CD8-positive, alpha-beta memory T cell (primary cell): ENCODE measurements around the gene FAM3D. TPM values are rescaled to one million over a fixed set of nuclear protein-coding genes. Genes with fewer than 3 reads are reported as not detected.
"Not testable (repeated sequence)": the region's sequence is repeated elsewhere in the genome, so short reads cannot be mapped to it uniquely, and the experiment has no call there.

ENCODE experiments used
- CTCF ChIA-PET: fragments of 350-600 bp; sonication (Branson Sonifier 250); formaldehyde crosslinking; loops from one replicate; lab custom pipeline; 2021; ENCODE audit warnings: antibody characterized with exemption; lab: Charles Lee
- POLR2A ChIA-PET: fragments of 350-600 bp; sonication (Branson Sonifier 250); formaldehyde crosslinking; loops from one replicate; lab custom pipeline; 2021; ENCODE audit warnings: antibody characterized with exemption; lab: Charles Lee
- DNase-seq, 5 donors: peaks; one replicate each; pipeline versions ENCODE4 v3.0.0 to v3.0.0-alpha.2; 2020 to 2022; ENCODE audit warnings: mixed read lengths in 1 of 5
- H3K27ac ChIP-seq: one replicate; pipeline ENCODE4 v1.7.0; 2013; ENCODE audit warnings: low read depth, mild to moderate bottlenecking, low read length, moderate library complexity
- H3K27me3 ChIP-seq: 2 replicates; pipeline ENCODE4 v1.7.0; 2013; ENCODE audit warnings: low read length, mild to moderate bottlenecking; ENCODE audit not compliant: insufficient read depth, poor library complexity, severe bottlenecking
- H3K36me3 ChIP-seq: 2 replicates; pipeline ENCODE4 v1.7.0; 2013; ENCODE audit warnings: mild to moderate bottlenecking, low read length, moderate library complexity; ENCODE audit not compliant: insufficient read depth
- H3K4me1 ChIP-seq: 2 replicates; pipeline ENCODE4 v1.7.0; 2013; ENCODE audit warnings: mild to moderate bottlenecking, low read length, moderate library complexity; ENCODE audit not compliant: insufficient read depth
- H3K4me3 ChIP-seq: 2 replicates; pipeline ENCODE4 v1.7.0; 2013; ENCODE audit warnings: mild to moderate bottlenecking, low read length
- H3K9me3 ChIP-seq: 2 replicates; pipeline ENCODE4 v1.7.0; 2013; ENCODE audit warnings: mild to moderate bottlenecking, low read length
- H3K27ac Mint-ChIP-seq, 8 donors: one replicate each; pipeline ENCODE4 v1.8.0; 2020 to 2021; ENCODE audit warnings: mixed read lengths in 8 of 8, mild to moderate bottlenecking in 6 of 8, inconsistent platforms in 3 of 8, moderate library complexity in 3 of 8
- H3K27me3 Mint-ChIP-seq, 2 donors: one replicate each; pipeline ENCODE4 v1.8.0; 2020 to 2021; ENCODE audit warnings: mixed read lengths in 2 of 2, mild to moderate bottlenecking in 1 of 2, moderate library complexity in 1 of 2
- H3K36me3 Mint-ChIP-seq, 3 donors: one replicate each; pipeline ENCODE4 v1.8.0; 2020 to 2021; ENCODE audit warnings: mixed read lengths in 3 of 3, inconsistent platforms in 1 of 3, mild to moderate bottlenecking in 1 of 3
- H3K4me1 Mint-ChIP-seq, 3 donors: one replicate each; pipeline ENCODE4 v1.8.0; 2020 to 2021; ENCODE audit warnings: mixed read lengths in 3 of 3, inconsistent platforms in 1 of 3, mild to moderate bottlenecking in 1 of 3
- H3K4me3 Mint-ChIP-seq, 7 donors: one replicate each; pipeline ENCODE4 v1.8.0; 2020 to 2021; ENCODE audit warnings: mixed read lengths in 7 of 7, mild to moderate bottlenecking in 6 of 7, moderate library complexity in 4 of 7, inconsistent platforms in 2 of 7
- H3K9me3 Mint-ChIP-seq, 5 donors: one replicate each; pipeline ENCODE4 v1.8.0; 2020 to 2022; ENCODE audit warnings: mixed read lengths in 5 of 5, mild to moderate bottlenecking in 3 of 5, moderate library complexity in 2 of 5, inconsistent platforms in 1 of 5
- polyA plus RNA-seq: library from polyadenylated mRNA; unstranded; fragments of 300-500 nt; fragmentation: Illumina TruSeq; gene quantifications from one replicate; pipeline ENCODE4 v1.2.3, GENCODE V29; 2021
- total RNA-seq, 2 experiments: library from RNA; stranded (reverse); gene quantifications; one replicate each; pipeline ENCODE4 v1.2.3, GENCODE V29; 2021

FAM3D gene, protein sequence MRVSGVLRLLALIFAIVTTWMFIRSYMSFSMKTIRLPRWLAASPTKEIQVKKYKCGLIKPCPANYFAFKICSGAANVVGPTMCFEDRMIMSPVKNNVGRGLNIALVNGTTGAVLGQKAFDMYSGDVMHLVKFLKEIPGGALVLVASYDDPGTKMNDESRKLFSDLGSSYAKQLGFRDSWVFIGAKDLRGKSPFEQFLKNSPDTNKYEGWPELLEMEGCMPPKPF
- not detected for total RNA-seq
- polyA plus RNA-seq = not detected

- H3K27me3 ChIP-seq = no peaks in the 10 kb centered on the region
- no peak within 1 kb of the TSS for H3K4me3 ChIP-seq
- H3K27ac ChIP-seq = no peak within 1 kb of the TSS
- Mint-ChIP-seq H3K9me3 (no peaks in the 10 kb centered on the region), H3K27ac (peak within 1 kb of the TSS in 1 of 8 donors; percentile 64), H3K4me1 (no peaks in the 10 kb centered on the region), H3K4me3 (no peak within 1 kb of the TSS), H3K27me3 (peaks cover 2 to 26% of the 10 kb centered on the region in 2 donors), H3K36me3 (no peaks in the 10 kb centered on the region)
- DNase-seq = no peak
- no peaks in the 10 kb centered on the region for H3K4me1 ChIP-seq
- ChIA-PET CTCF (no interaction called here), POLR2A (no interaction called here)
- H3K9me3 ChIP-seq = no peaks in the 10 kb centered on the region
- no peaks in the 10 kb centered on the region for H3K36me3 ChIP-seq
Observed at GRCh38 chr3:58666683-58667082, at the start of gene FAM3D. TSS of gene FAM3D (minus strand) at chr3:58666774. CDS start at chr3:58655563, 11,211 bp downstream.

DNA sequence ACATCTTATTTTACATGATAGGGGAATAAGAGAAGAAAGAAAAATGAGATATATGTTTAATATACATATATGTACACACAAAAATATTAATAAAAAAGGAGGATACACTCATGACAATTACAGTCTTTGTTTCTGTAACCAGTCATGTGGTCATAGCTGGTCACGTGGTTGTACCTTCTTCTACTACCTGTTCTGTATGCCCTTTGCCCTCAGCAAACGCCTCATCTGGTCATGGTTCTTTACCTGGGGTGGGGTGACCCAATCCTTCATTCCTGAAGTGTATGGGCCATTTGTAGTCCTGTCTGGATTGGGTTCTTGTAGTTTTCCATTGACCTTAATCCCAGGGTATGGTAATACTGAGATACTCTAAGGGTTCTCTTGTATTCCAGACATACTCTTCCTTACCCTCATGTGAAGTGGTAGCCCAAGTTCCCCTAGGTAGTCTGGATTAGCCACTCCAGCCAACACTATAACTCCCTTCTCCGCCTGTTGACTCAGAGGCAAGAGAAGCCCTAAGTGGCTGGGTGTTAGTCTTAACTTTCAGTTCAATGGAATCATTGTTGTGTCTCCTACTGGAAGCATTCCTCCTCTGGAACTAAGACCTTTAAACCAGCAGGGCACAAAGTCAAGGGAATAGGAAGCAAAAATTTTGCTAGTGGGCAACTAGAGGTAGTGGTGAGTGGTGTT lies 47.3 kb upstream of the FAM3D start:
- no peaks in the 10 kb centered on the region for H3K4me1 Mint-ChIP-seq
- peaks cover 0 to 3% (median 0%) of the 10 kb centered on the region in 5 donors for H3K9me3 Mint-ChIP-seq
- H3K27me3 Mint-ChIP-seq = peaks cover 0 to 5% of the 10 kb centered on the region in 2 donors
- Histone ChIP-seq H3K4me3 (no peak overlapping the region), H3K36me3 (no peaks in the 10 kb centered on the region), H3K27ac (no peak overlapping the region), H3K4me1 (no peaks in the 10 kb centered on the region), H3K9me3 (no peaks in the 10 kb centered on the region), H3K27me3 (no peaks in the 10 kb centered on the region)
- no peak overlapping the region for H3K27ac Mint-ChIP-seq
- POLR2A ChIA-PET = no interaction called here
- no peak for DNase-seq
- H3K36me3 Mint-ChIP-seq = no peaks in the 10 kb centered on the region
- CTCF ChIA-PET = no interaction called here
- H3K4me3 Mint-ChIP-seq = no peak overlapping the region

DNA sequence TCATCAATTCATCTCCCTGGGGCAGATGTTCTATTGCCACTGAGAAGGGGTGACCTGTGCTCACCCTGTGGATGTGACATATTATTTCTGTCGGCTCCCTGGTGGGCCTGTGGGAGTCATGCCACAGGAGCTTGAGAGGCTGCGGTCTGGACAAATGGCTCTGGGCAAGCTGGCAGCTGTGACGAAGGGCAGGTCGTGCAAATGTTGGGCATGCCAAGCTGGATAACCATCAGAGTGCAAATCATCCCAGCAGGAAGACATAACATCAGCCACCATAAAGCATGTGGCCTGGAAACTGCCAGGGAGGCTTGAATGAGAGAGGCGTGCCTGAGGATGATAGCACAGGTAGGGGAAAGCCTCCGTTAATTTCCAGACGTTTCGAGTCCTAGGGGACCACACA lies 45.3 kb upstream of the FAM3D start:
- Mint-ChIP-seq H3K27me3 (peaks cover 0 to 8% of the 10 kb centered on the region in 2 donors), H3K4me1 (no peaks in the 10 kb centered on the region), H3K4me3 (no peak overlapping the region), H3K27ac (no peak overlapping the region), H3K9me3 (peaks cover 0 to 3% (median 0%) of the 10 kb centered on the region in 5 donors), H3K36me3 (no peaks in the 10 kb centered on the region)
- H3K4me1 ChIP-seq = no peaks in the 10 kb centered on the region
- CTCF ChIA-PET = no interaction called here
- POLR2A ChIA-PET = no interaction called here
- H3K9me3 ChIP-seq = no peaks in the 10 kb centered on the region
- H3K27ac ChIP-seq = no peak overlapping the region
- H3K27me3 ChIP-seq = no peaks in the 10 kb centered on the region
- no peak overlapping the region for H3K4me3 ChIP-seq
- DNase-seq = no peak
- H3K36me3 ChIP-seq = no peaks in the 10 kb centered on the region

DNA sequence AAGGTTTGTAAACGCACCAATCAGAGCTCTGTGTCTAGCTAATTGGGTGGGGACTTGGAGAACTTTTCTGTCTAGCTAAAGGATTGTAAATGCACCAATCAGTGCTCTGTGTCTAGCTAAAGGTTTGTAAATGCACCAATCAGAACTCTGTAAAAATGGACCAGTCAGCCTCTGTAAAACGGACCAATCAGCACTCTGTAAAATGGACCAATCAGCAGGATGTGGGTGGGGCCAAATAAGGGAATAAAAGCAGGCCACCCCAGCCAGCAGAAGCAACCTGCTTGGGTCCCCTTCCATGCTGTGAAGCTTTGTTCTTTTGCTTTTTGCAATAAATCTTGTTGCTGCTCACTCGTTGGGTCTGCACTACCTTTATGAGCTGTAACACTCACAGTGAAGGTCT lies 42.4 kb upstream of the FAM3D start:
- H3K9me3 Mint-ChIP-seq, H3K36me3 ChIP-seq, POLR2A ChIA-PET, H3K36me3 Mint-ChIP-seq, DNase-seq, H3K27ac Mint-ChIP-seq, H3K9me3 ChIP-seq, H3K27ac ChIP-seq, CTCF ChIA-PET, H3K4me3 ChIP-seq, H3K27me3 Mint-ChIP-seq, H3K4me1 Mint-ChIP-seq, H3K4me3 Mint-ChIP-seq, H3K27me3 ChIP-seq, H3K4me1 ChIP-seq: not testable (repeated sequence)

DNA sequence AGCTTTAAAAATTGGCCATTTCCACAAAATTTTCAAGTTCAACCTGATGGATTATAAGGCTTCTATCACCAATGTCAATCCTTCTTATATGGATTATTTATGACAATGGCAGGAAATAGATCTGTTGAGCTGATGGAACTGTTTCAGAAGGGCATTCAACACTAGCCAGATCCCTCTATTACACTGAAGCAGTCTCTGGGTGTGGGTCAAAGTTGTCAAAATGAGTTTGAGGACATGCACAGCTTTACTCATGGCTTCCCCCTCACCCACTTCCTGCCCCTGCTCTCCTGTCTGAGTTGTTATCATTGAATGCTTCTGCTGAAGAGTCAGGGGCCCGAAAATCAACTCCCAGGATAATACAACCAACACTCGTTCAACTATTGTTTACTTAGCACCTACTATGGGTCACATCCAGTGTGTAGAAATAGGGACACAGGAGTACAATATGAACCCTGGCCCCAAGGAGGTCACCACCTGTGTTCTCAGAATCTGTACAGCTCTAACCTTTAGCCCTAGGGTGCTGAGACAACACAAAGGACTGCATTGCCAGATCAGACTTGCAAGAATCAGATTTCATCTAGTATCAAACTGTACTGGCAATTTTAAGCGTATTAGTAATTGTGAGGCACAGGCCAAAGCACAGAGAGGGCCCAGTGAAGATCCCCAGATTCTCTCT lies 41.7 kb upstream of the FAM3D start:
- H3K27me3 Mint-ChIP-seq = peaks cover 0 to 8% of the 10 kb centered on the region in 2 donors
- Histone ChIP-seq H3K27ac (no peak overlapping the region), H3K4me1 (no peaks in the 10 kb centered on the region), H3K4me3 (no peak overlapping the region), H3K36me3 (no peaks in the 10 kb centered on the region), H3K9me3 (no peaks in the 10 kb centered on the region), H3K27me3 (no peaks in the 10 kb centered on the region)
- H3K27ac Mint-ChIP-seq = no peak overlapping the region
- no peak overlapping the region for H3K4me3 Mint-ChIP-seq
- no peak for DNase-seq
- peaks cover 0 to 3% (median 0%) of the 10 kb centered on the region in 5 donors for H3K9me3 Mint-ChIP-seq
- ChIA-PET POLR2A (no interaction called here), CTCF (no interaction called here)
- H3K36me3 Mint-ChIP-seq = no peaks in the 10 kb centered on the region
- no peaks in the 10 kb centered on the region for H3K4me1 Mint-ChIP-seq

GRCh38 chr3:58707390-58707930 lies 40.9 kb upstream of the FAM3D start:
- no peaks in the 10 kb centered on the region for H3K4me1 ChIP-seq
- DNase-seq = no peak
- Mint-ChIP-seq H3K27ac (no peak overlapping the region), H3K27me3 (peaks cover 0 to 8% of the 10 kb centered on the region in 2 donors), H3K4me1 (no peaks in the 10 kb centered on the region), H3K36me3 (no peaks in the 10 kb centered on the region), H3K4me3 (no peak overlapping the region), H3K9me3 (peaks cover 0 to 3% (median 0%) of the 10 kb centered on the region in 5 donors)
- no peak overlapping the region for H3K27ac ChIP-seq
- H3K27me3 ChIP-seq = no peaks in the 10 kb centered on the region
- ChIA-PET CTCF (no interaction called here), POLR2A (no interaction called here)
- H3K9me3 ChIP-seq = no peaks in the 10 kb centered on the region
- H3K4me3 ChIP-seq = no peak overlapping the region
- H3K36me3 ChIP-seq = no peaks in the 10 kb centered on the region

DNA sequence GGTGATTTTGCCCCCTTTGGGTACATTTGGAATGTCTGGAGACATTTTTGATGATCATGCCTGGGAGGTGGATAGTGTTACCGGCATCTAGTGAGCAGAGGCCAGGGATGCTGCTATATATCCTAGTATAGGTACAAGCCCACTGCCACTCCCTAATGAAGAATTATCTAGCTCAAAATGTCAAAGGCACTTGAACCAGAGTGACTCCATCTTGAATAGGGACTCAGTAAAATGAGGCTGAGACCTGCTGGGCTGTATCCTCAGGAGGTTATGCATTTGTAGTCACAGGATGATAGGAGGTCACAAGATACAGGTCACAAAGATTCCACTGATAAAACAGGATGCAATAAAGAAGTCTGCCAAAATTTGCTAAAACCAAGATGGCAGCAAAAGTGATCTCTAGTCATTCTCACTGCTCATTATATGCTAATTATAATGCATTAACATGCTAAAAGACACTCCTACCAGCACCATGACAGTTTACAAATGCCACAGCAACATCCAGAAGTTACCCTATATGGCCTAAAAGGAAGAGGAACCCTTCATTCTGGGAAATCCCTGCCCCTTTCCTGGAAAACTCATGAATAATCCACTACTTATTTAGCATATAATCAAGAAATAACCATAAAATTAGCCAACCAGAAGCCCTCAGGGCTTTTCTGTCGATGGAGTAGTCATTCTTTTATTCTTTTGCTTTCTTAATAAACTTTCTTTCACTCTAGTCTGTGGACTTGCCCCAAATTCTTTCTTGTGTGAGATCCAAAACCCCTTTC lies 40.0 kb upstream of the FAM3D start:
- Mint-ChIP-seq H3K27ac (no peak overlapping the region), H3K36me3 (no peaks in the 10 kb centered on the region), H3K4me1 (no peaks in the 10 kb centered on the region), H3K4me3 (no peak overlapping the region), H3K9me3 (peaks cover 0 to 3% (median 0%) of the 10 kb centered on the region in 5 donors), H3K27me3 (peaks cover 0 to 8% of the 10 kb centered on the region in 2 donors)
- no peaks in the 10 kb centered on the region for H3K4me1 ChIP-seq
- DNase-seq = no peak
- H3K36me3 ChIP-seq = no peaks in the 10 kb centered on the region
- ChIA-PET CTCF (no interaction called here), POLR2A (no interaction called here)
- no peaks in the 10 kb centered on the region for H3K27me3 ChIP-seq
- H3K27ac ChIP-seq = no peak overlapping the region
- H3K9me3 ChIP-seq = no peaks in the 10 kb centered on the region
- H3K4me3 ChIP-seq = no peak overlapping the region
